ENCODE results near the gene DSN1.
A peak's percentile ranks its signal among the peaks of the same experiment; 100 is the strongest.

Gene DSN1, protein sequence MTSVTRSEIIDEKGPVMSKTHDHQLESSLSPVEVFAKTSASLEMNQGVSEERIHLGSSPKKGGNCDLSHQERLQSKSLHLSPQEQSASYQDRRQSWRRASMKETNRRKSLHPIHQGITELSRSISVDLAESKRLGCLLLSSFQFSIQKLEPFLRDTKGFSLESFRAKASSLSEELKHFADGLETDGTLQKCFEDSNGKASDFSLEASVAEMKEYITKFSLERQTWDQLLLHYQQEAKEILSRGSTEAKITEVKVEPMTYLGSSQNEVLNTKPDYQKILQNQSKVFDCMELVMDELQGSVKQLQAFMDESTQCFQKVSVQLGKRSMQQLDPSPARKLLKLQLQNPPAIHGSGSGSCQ

DNA sequence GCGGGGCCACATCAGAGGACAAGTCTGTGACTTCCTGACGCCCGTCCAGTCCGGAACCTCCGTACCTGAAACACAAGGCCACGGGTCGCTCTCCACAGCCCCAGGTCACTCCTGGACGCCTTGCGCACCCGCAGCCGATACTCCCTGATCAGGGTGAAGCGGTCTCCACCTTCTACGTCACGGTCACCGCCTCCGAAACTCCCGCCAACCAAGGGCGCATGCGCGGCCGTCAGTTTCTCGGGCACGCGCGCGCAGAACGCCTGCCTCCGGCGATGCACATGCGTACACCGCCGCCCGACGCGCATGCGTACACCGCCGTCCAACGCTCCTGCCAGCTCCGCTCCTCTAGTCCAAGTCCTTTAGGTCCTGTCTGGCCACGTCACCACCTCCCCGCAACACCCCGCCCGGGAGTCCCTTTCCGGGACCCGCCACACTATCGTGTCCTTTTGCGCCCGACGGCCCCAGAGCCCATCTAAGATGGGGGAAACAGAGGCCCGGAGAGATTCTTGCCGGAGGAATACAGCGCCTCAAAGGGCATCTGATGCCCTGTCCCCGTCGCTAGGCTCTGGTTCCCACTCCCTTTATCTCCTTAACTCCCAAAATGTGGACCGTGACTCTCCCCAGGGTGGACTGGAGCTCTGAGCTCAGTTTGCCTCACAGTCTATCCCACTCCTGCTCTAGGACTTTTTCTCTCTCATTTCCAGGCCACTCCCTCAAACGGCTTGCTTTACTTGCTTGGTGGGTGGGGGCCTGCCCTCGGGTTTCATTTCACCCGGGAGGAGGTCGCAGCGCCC, at the start of gene DSN1:
Gene DSN1, minus strand, starts transcription at position 167 of the 794 bp plus-strand sequence. CDS start 2,305 bp downstream, outside the sequence.
- Mint-ChIP-seq H3K27ac (ENCODE audit: low read depth) (peak within 1 kb of the TSS; percentile 96), H3K9me3 (no peaks in the 10 kb centered on the region), H3K27me3 (no peaks in the 10 kb centered on the region), H3K4me3 (peak within 1 kb of the TSS; percentile 82), H3K4me1 (peaks cover 21% of the 10 kb centered on the region), H3K36me3 (ENCODE audit: insufficient read depth) (peaks cover 18% of the 10 kb centered on the region)
- ATAC-seq (replicated peaks; ENCODE audit: extremely low read depth, poor library complexity, severe bottlenecking) (peak; percentile 79), DNase-seq (ENCODE audit: low spot score in 2 of 2) (peak; percentile 96 to 99)

DNA sequence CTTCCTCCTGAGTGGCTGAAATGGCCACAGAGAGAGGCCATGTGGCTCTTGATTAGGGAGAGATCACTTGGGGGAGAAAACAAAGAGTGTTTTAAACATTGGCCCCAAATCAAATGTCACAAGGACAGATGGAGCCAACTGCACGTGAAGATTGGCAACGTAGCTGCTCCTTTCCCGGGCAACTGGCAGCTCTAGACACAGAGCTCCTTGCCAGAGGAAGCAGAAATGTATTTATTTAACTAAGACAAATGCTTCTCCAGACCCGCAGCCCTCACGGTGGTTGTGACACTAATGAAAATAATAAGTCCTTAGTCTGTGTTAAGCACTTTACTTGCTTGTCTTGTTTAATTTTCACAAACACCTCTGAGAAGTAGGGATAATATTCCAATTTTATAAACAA, 49.6 kb upstream of the DSN1 start:
- Mint-ChIP-seq H3K27ac (ENCODE audit: low read depth) (no peak overlapping the region), H3K4me1 (no peaks in the 10 kb centered on the region), H3K27me3 (no peaks in the 10 kb centered on the region), H3K4me3 (no peak overlapping the region), H3K9me3 (no peaks in the 10 kb centered on the region), H3K36me3 (ENCODE audit: insufficient read depth) (peaks cover 4% of the 10 kb centered on the region)
- DNase-seq (ENCODE audit: low spot score in 2 of 2), result no peak
- ATAC-seq (replicated peaks; ENCODE audit: extremely low read depth, poor library complexity, severe bottlenecking), result no peak

- Mint-ChIP-seq H3K4me1 (no peaks in the 10 kb centered on the region), H3K9me3 (no peaks in the 10 kb centered on the region), H3K36me3 (ENCODE audit: insufficient read depth) (peaks cover 4% of the 10 kb centered on the region), H3K27ac (ENCODE audit: low read depth) (no peak overlapping the region), H3K27me3 (no peaks in the 10 kb centered on the region), H3K4me3 (no peak overlapping the region)
- ATAC-seq (replicated peaks; ENCODE audit: extremely low read depth, poor library complexity, severe bottlenecking) (no peak), DNase-seq (ENCODE audit: low spot score in 2 of 2) (no peak)
Measured at GRCh38 chr20:36821964-36822437, 48.4 kb upstream of the DSN1 start.

- H3K4me1 Mint-ChIP-seq, result no peaks in the 10 kb centered on the region
- H3K27me3 Mint-ChIP-seq, result no peaks in the 10 kb centered on the region
- H3K36me3 Mint-ChIP-seq (ENCODE audit: insufficient read depth), result peaks cover 7% of the 10 kb centered on the region
- DNase-seq (ENCODE audit: low spot score in 2 of 2) (no peak), ATAC-seq (replicated peaks; ENCODE audit: extremely low read depth, poor library complexity, severe bottlenecking) (no peak)
- H3K4me3 Mint-ChIP-seq, result no peak overlapping the region
- no peak overlapping the region for H3K27ac Mint-ChIP-seq (ENCODE audit: low read depth)
- no peaks in the 10 kb centered on the region for H3K9me3 Mint-ChIP-seq
Measured at GRCh38 chr20:36820928-36821327, 47.4 kb upstream of the DSN1 start.

DNA sequence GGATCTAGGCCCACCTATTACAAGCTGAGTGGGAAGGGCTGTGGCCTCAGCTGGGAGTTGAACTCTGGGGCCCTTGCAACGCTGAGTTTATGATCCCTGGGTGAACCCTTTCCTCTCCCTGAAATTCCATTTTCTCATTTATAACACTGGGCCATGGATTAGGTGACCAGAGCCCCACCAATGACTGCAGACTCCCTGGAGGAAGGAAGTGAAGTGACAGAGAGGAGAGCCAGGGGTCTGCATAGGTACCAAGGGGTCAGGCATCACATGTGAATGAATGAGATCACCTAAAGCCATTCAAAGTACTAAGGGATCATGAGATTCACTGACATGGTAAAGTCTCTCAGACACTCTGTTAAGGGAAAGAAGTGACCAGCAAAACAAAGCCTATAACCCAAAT, 46.5 kb upstream of the DSN1 start:
- Mint-ChIP-seq H3K36me3 (ENCODE audit: insufficient read depth) (peaks cover 7% of the 10 kb centered on the region), H3K4me1 (no peaks in the 10 kb centered on the region), H3K27ac (ENCODE audit: low read depth) (no peak overlapping the region), H3K9me3 (no peaks in the 10 kb centered on the region), H3K27me3 (no peaks in the 10 kb centered on the region), H3K4me3 (no peak overlapping the region)
- DNase-seq (ENCODE audit: low spot score in 2 of 2) (no peak), ATAC-seq (replicated peaks; ENCODE audit: extremely low read depth, poor library complexity, severe bottlenecking) (no peak)

GRCh38 chr20:36819659-36820058, 46.1 kb upstream of the DSN1 start:
- Mint-ChIP-seq H3K9me3 (no peaks in the 10 kb centered on the region), H3K4me1 (no peaks in the 10 kb centered on the region), H3K36me3 (ENCODE audit: insufficient read depth) (peaks cover 7% of the 10 kb centered on the region), H3K27me3 (no peaks in the 10 kb centered on the region), H3K27ac (ENCODE audit: low read depth) (no peak overlapping the region), H3K4me3 (no peak overlapping the region)
- no peak for ATAC-seq (replicated peaks; ENCODE audit: extremely low read depth, poor library complexity, severe bottlenecking)
- no peak for DNase-seq (ENCODE audit: low spot score in 2 of 2)

GRCh38 chr20:36818861-36819260, 45.3 kb upstream of the DSN1 start:
- Mint-ChIP-seq H3K27me3 (no peaks in the 10 kb centered on the region), H3K4me3 (no peak overlapping the region), H3K27ac (ENCODE audit: low read depth) (no peak overlapping the region), H3K9me3 (no peaks in the 10 kb centered on the region), H3K36me3 (ENCODE audit: insufficient read depth) (peaks cover 7% of the 10 kb centered on the region), H3K4me1 (no peaks in the 10 kb centered on the region)
- DNase-seq (ENCODE audit: low spot score in 2 of 2) (no peak), ATAC-seq (replicated peaks; ENCODE audit: extremely low read depth, poor library complexity, severe bottlenecking) (no peak)

GRCh38 chr20:36818185-36818584, 44.6 kb upstream of the DSN1 start:
- Mint-ChIP-seq H3K36me3 (ENCODE audit: insufficient read depth) (peaks cover 7% of the 10 kb centered on the region), H3K4me1 (no peaks in the 10 kb centered on the region), H3K27ac (ENCODE audit: low read depth) (no peak overlapping the region)

GRCh38 chr20:36817496-36817895, 43.9 kb upstream of the DSN1 start:
- DNase-seq (ENCODE audit: low spot score in 2 of 2) (no peak), ATAC-seq (replicated peaks; ENCODE audit: extremely low read depth, poor library complexity, severe bottlenecking) (no peak)
- Mint-ChIP-seq H3K36me3 (ENCODE audit: insufficient read depth) (peaks cover 7% of the 10 kb centered on the region), H3K9me3 (no peaks in the 10 kb centered on the region), H3K4me1 (no peaks in the 10 kb centered on the region), H3K27ac (ENCODE audit: low read depth) (no peak overlapping the region), H3K27me3 (no peaks in the 10 kb centered on the region), H3K4me3 (no peak overlapping the region)

More at GRCh38 chr20:36818185-36818584, 44.6 kb upstream of the DSN1 start:
- no peak for DNase-seq (ENCODE audit: low spot score in 2 of 2)
- Mint-ChIP-seq H3K9me3 (no peaks in the 10 kb centered on the region), H3K27me3 (no peaks in the 10 kb centered on the region), H3K4me3 (no peak overlapping the region)
- ATAC-seq (replicated peaks; ENCODE audit: extremely low read depth, poor library complexity, severe bottlenecking), result no peak

DNA sequence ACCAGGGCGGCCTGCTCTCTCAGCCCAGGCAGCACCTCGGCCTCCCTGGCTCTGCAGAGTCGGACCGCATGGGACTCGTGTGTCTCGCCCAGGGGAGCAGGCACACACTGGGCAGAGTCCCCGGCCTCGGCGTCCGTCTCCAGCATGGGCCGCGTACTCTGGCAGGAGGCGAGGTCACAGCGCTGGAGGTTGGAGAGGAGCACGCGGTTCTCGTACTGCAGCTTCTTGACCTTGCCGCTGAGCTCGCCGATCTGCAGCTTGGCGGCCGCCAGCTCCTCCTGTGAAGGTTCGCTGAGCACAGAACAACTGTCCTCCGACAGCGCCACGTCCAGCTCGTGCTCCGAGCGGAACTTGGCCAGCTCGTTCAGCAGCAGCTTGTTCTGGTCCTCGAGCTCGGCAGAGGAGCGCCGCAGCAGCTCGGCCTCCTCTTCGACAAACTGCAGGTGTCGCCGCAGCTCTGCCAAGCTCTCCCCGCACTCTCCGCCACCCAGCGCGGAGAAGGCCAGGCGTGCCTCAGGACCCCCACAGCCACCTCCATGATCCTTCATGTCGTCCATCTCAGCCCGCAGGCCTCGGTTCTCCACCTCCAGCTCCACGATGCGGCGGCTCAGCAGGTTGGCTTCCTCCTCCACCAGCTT, 42.0 kb upstream of the DSN1 start:
- ATAC-seq (replicated peaks; ENCODE audit: extremely low read depth, poor library complexity, severe bottlenecking), result no peak
- no peak overlapping the region for H3K4me3 Mint-ChIP-seq
- no peak for DNase-seq (ENCODE audit: low spot score in 2 of 2)
- peaks cover 5% of the 10 kb centered on the region for H3K36me3 Mint-ChIP-seq (ENCODE audit: insufficient read depth)
- H3K9me3 Mint-ChIP-seq, result no peaks in the 10 kb centered on the region
- no peaks in the 10 kb centered on the region for H3K4me1 Mint-ChIP-seq
- H3K27ac Mint-ChIP-seq (ENCODE audit: low read depth), result no peak overlapping the region
- H3K27me3 Mint-ChIP-seq, result no peaks in the 10 kb centered on the region

- H3K4me1 Mint-ChIP-seq, result peaks cover 5% of the 10 kb centered on the region
- H3K9me3 Mint-ChIP-seq, result no peaks in the 10 kb centered on the region
- H3K4me3 Mint-ChIP-seq, result no peak overlapping the region
- H3K27me3 Mint-ChIP-seq, result no peaks in the 10 kb centered on the region
- no peak overlapping the region for H3K27ac Mint-ChIP-seq (ENCODE audit: low read depth)
- peaks cover 6% of the 10 kb centered on the region for H3K36me3 Mint-ChIP-seq (ENCODE audit: insufficient read depth)
- ATAC-seq (replicated peaks; ENCODE audit: extremely low read depth, poor library complexity, severe bottlenecking) (no peak), DNase-seq (ENCODE audit: low spot score in 2 of 2) (no peak)
Measured at GRCh38 chr20:36812594-36813463, 39.3 kb upstream of the DSN1 start.

Measured in central memory CD8-positive, alpha-beta T cell (primary cell).